Gastroesophageal sphincter (tissue), 4 donors: ENCODE measurements around the gene EFCAB14. TPM values are rescaled to one million over a fixed set of nuclear protein-coding genes. Genes with fewer than 3 reads are reported as not detected.
"Not testable (repeated sequence)": the region's sequence is repeated elsewhere in the genome, so short reads cannot be mapped to it uniquely, and the experiment has no call there.

Experiments used
- ATAC-seq: fragments of 150-250 bp; one replicate; pipeline ENCODE4 v1.9.1; 2016; ENCODE audit warnings: mild to moderate bottlenecking, moderate library complexity
- H3K27ac ChIP-seq, 4 donors: fragments of 200-600 bp; sonication (generic) in 3 of 4; 1 replicate in 3 of 4; 2 replicates in 1 of 4; pipeline ENCODE4 v1.5.1; 2016 to 2019
- H3K27me3 ChIP-seq: fragments of 200-600 bp; sonication (generic); one replicate; pipeline ENCODE4 v1.5.1; 2019
- H3K36me3 ChIP-seq, 2 donors: fragments of 200-600 bp; sonication (generic); one replicate each; pipeline ENCODE4 v1.5.1; 2019; ENCODE audit warnings: control low read depth in 1 of 2
- H3K4me1 ChIP-seq, 3 donors: fragments of 200-600 bp; sonication (generic); 1 replicate in 2 of 3; 2 replicates in 1 of 3; pipeline ENCODE4 v1.5.1; 2016 to 2019; ENCODE audit warnings: control low read depth in 2 of 3
- H3K4me3 ChIP-seq, 2 donors: fragments of 200-600 bp; sonication (generic); one replicate each; pipeline ENCODE4 v1.5.1; 2019; ENCODE audit warnings: mild to moderate bottlenecking in 1 of 2, moderate library complexity in 1 of 2
- H3K9me3 ChIP-seq, 3 donors: fragments of 200-600 bp; sonication (generic); one replicate each; pipeline ENCODE4 v1.5.1; 2017 to 2019; ENCODE audit warnings: control low read depth in 2 of 3
- EP300 ChIP-seq: sonication (generic); formaldehyde crosslinking; IDR thresholded peaks from one replicate; pipeline ENCODE4 v1.6.1; 2017; ENCODE audit warnings: antibody characterized with exemption, mild to moderate bottlenecking
- POLR2A ChIP-seq, 2 donors: fragments of 450-650 bp; IDR thresholded peaks; one replicate each; pipeline ENCODE4 v1.6.1; 2017; ENCODE audit warnings: antibody characterized with exemption in 2 of 2, mild to moderate bottlenecking in 2 of 2, moderate library complexity in 1 of 2
- POLR2AphosphoS5 ChIP-seq: sonication (generic); formaldehyde crosslinking; IDR thresholded peaks from one replicate; pipeline ENCODE4 v1.6.1; 2017; ENCODE audit warnings: antibody characterized with exemption
- WGBS, 2 donors: methylation state at CpG; one replicate each; pipeline ENCODE4 v1.1.5; 2018; ENCODE audit warnings: low coverage in 1 of 2; 5-methylcytosine and 5-hydroxymethylcytosine counted together
- total RNA-seq, 4 donors: library from RNA; depleted of rRNA; stranded (reverse); fragments of >200 nt; gene quantifications; one replicate each; pipeline ENCODE4 v1.1.0, GENCODE V29; 2016
- TF ChIP-seq, protein P1 (sequence below), 4 experiments: fragments of 200-600 bp in 2 of 4; fragments of 450-650 bp in 2 of 4; sonication (generic) in 1 of 4; IDR thresholded peaks; one replicate each; pipeline ENCODE4 v1.5.1; 2017 to 2019; ENCODE audit warnings: antibody characterized with exemption in 4 of 4, mild to moderate bottlenecking in 2 of 4, moderate library complexity in 2 of 4

EFCAB14 gene
- total RNA-seq, 4 donors from 2014 or later, result 109 to 133 (median 116) TPM

DNA sequence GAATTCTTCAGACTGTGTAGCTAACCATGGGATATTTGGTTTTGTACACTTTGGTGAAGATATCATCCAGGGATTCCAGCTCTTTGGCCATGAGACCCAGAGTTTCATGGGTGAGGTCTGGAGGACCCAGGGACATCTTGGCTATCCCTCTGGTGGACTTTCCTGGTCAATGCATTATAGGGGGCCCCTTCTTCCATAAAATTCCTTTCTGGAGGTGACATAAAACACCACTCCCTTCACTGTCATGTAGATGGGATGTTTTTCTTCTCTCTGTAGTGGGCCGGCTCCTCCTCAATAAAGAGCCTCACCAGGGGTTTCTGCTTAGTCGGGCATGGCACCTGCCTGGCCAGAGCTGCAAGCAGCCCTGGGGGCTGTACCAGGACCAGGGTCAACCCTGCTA is 52.9 kb downstream of the EFCAB14 start:
- Histone ChIP-seq H3K9me3 (no peaks in the 10 kb centered on the region), H3K4me1 (peaks cover 4 to 35% (median 16%) of the 10 kb centered on the region in 3 donors), H3K27me3 (no peaks in the 10 kb centered on the region), H3K27ac (no peak overlapping the region), H3K36me3 (peaks cover 0 to 43% of the 10 kb centered on the region in 2 donors), H3K4me3 (no peak overlapping the region)
- WGBS, 2 donors, result no CpG with 5 or more reads among the region's 2 CpGs
- TF ChIP-seq POLR2AphosphoS5 (no peak), EP300 (no peak), POLR2A (IDR thresholded peaks at IDR 0.05) (no peak)
- TF ChIP-seq, protein P1, sequence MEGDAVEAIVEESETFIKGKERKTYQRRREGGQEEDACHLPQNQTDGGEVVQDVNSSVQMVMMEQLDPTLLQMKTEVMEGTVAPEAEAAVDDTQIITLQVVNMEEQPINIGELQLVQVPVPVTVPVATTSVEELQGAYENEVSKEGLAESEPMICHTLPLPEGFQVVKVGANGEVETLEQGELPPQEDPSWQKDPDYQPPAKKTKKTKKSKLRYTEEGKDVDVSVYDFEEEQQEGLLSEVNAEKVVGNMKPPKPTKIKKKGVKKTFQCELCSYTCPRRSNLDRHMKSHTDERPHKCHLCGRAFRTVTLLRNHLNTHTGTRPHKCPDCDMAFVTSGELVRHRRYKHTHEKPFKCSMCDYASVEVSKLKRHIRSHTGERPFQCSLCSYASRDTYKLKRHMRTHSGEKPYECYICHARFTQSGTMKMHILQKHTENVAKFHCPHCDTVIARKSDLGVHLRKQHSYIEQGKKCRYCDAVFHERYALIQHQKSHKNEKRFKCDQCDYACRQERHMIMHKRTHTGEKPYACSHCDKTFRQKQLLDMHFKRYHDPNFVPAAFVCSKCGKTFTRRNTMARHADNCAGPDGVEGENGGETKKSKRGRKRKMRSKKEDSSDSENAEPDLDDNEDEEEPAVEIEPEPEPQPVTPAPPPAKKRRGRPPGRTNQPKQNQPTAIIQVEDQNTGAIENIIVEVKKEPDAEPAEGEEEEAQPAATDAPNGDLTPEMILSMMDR (IDR thresholded peaks at IDR 0.05), result no peak
- ATAC-seq, result no peak

DNA sequence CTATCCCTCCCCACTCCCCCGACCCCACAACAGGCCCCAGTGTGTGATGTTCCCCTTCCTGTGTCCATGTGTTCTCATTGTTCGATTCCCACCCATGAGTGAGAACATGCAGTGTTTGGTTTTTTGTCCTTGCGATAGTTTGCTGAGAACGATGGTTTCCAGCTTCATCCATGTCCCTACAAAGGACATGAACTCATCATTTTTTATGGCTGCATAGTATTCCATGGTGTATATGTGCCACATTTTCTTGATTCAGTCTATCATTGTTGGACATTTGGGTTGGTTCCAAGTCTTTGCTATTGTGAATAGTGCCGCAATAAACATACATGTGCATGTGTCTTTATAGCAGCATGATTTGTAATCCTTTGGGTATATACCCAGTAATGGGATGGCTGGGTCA is 56.0 kb downstream of the EFCAB14 start:
- H3K27me3 ChIP-seq, H3K27ac ChIP-seq, ATAC-seq, H3K9me3 ChIP-seq, H3K4me3 ChIP-seq: not testable (repeated sequence)
- WGBS, 2 donors, result 80 to 100% methylated on average over 1 of the region's 5 CpGs
- Histone ChIP-seq H3K4me1 (peaks cover 4 to 35% (median 16%) of the 10 kb centered on the region in 3 donors), H3K36me3 (peaks cover 0 to 65% of the 10 kb centered on the region in 2 donors)

DNA sequence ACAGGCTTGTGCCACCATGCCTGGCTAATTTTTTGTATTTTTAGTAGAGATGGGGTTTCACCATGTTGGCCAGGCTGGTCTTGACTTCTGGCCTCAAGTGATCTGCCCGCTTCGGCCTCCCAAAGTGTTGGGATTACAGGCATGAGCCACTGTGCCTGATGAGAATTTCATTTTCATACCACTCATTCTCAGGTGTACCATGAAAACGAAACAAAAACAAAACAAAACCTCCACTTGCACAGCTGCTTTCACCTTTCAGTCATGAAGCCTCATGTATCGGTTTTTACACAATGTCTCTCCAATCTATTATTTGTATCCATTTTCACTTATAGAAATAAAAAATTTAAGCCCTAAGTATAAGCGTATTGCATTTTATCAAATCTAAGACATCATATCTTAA is 58.8 kb downstream of the EFCAB14 start:
- not testable (repeated sequence) for H3K4me3 ChIP-seq

DNA sequence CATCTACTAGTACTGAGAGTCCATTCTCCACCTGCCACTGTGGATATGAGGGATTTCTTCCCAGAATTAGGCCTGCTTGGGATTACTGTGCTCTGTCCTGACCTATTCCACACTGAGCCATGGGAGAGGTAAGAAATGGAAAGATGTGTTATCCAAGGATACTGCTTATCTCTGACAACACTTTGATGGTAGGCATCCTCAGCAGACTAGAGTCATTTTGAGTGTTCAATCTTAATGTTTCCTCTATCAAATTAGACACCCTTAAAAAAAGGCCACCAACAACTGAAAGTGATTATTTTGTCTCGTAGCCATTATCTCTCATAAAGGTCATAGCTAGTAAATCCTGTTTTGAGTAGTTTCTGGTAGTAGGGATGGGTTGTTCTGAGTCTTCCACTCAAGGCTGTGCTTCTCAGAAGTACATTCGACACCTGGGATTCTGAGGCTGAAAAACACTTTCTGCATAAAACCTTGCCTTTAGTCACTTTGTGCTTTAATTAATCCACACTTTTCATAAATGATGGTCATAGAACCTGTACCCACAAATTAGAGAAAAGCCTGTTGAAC is 59.5 kb downstream of the EFCAB14 start:
- Histone ChIP-seq H3K36me3 (peaks cover 0 to 85% of the 10 kb centered on the region in 2 donors), H3K4me1 (peaks cover 4 to 15% (median 4%) of the 10 kb centered on the region in 3 donors), H3K9me3 (no peaks in the 10 kb centered on the region), H3K27me3 (no peaks in the 10 kb centered on the region), H3K4me3 (no peak overlapping the region), H3K27ac (no peak overlapping the region)
- ATAC-seq, result no peak
- TF ChIP-seq, protein P1 (IDR thresholded peaks at IDR 0.05), result no peak
- TF ChIP-seq POLR2A (IDR thresholded peaks at IDR 0.05) (no peak), EP300 (no peak), POLR2AphosphoS5 (no peak)
- WGBS, 2 donors, result 76 to 100% methylated on average over 2 of the region's 2 CpGs

More for the DNA sequence above, 58.8 kb downstream of the EFCAB14 start:
- not testable (repeated sequence) for H3K9me3 ChIP-seq, ATAC-seq, H3K27me3 ChIP-seq, H3K27ac ChIP-seq
- peaks cover 0 to 86% of the 10 kb centered on the region in 2 donors for H3K36me3 ChIP-seq
- WGBS, 2 donors, result 82 to 94% methylated on average over 4 to 5 of the region's 5 CpGs
- peaks cover 4 to 22% (median 4%) of the 10 kb centered on the region in 3 donors for H3K4me1 ChIP-seq

DNA sequence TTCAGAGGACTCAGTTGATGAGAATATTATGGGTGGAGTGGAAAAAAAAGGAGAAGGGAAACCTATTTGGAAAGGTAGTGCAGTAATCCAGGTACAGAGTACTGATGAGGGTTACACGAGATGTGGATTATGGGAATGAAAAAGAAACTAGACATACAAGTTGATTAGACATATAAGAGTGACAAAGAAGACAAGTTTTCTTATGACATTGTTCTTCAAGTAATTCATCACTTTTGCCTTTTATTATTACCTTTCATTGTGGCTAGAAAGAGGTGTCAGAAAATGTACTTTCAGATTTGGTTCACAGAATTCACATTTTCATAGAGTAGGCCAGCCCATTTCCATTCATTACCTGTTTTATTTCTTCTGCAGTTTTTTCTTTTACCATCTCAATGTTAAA is 61.1 kb downstream of the EFCAB14 start:
- TF ChIP-seq, protein P1 (IDR thresholded peaks at IDR 0.05), result no peak
- TF ChIP-seq POLR2A (IDR thresholded peaks at IDR 0.05) (no peak), POLR2AphosphoS5 (no peak), EP300 (no peak)
- H3K4me3 ChIP-seq, result no peak overlapping the region
- H3K27ac ChIP-seq, result no peak overlapping the region
- peaks cover 0 to 80% of the 10 kb centered on the region in 2 donors for H3K36me3 ChIP-seq
- no peaks in the 10 kb centered on the region for H3K27me3 ChIP-seq
- 83 to 87% methylated on average over 1 of the region's 1 CpG for WGBS, 2 donors
- H3K4me1 ChIP-seq, result peaks cover 4 to 26% (median 9%) of the 10 kb centered on the region in 3 donors
- H3K9me3 ChIP-seq, result no peaks in the 10 kb centered on the region
- ATAC-seq, result no peak

DNA sequence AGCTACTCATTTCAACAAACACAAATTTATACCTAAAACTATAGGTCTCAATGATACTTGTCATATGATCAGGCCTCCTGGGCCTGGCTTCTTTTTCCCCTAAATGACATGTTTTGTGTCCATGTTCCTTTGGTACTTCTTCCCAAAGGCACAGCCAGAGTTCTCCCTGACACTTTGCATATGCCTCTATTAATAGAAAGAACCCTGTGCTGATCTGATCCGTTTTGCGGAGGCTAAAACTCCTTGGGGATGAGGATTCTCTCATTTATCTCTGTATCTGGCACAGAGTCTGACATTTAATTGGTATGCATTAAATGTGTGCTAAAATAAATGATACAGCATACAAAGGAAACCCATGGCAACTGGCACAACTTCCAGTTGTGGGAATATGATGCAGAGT is 62.3 kb downstream of the EFCAB14 start:
- TF ChIP-seq, protein P1 (IDR thresholded peaks at IDR 0.05), result no peak
- TF ChIP-seq EP300, result no peak
- TF ChIP-seq POLR2AphosphoS5, result no peak
- no peak for TF ChIP-seq POLR2A (IDR thresholded peaks at IDR 0.05)
- no peak for ATAC-seq
- Histone ChIP-seq H3K4me1 (peaks cover 4 to 29% (median 9%) of the 10 kb centered on the region in 3 donors), H3K4me3 (no peak overlapping the region), H3K9me3 (no peaks in the 10 kb centered on the region), H3K27ac (peak overlapping the region in 3 of 4 donors; percentile 1 to 47 (median 33)), H3K36me3 (peaks cover 0 to 79% of the 10 kb centered on the region in 2 donors), H3K27me3 (no peaks in the 10 kb centered on the region)
- 14 to 58% methylated on average over 2 of the region's 2 CpGs for WGBS, 2 donors
